ENCODE results near the gene SLC16A8.
"Not testable (repeated sequence)": the region's sequence is repeated elsewhere in the genome, so short reads cannot be mapped to it uniquely, and the experiment has no call there.

SLC16A8 gene

DNA sequence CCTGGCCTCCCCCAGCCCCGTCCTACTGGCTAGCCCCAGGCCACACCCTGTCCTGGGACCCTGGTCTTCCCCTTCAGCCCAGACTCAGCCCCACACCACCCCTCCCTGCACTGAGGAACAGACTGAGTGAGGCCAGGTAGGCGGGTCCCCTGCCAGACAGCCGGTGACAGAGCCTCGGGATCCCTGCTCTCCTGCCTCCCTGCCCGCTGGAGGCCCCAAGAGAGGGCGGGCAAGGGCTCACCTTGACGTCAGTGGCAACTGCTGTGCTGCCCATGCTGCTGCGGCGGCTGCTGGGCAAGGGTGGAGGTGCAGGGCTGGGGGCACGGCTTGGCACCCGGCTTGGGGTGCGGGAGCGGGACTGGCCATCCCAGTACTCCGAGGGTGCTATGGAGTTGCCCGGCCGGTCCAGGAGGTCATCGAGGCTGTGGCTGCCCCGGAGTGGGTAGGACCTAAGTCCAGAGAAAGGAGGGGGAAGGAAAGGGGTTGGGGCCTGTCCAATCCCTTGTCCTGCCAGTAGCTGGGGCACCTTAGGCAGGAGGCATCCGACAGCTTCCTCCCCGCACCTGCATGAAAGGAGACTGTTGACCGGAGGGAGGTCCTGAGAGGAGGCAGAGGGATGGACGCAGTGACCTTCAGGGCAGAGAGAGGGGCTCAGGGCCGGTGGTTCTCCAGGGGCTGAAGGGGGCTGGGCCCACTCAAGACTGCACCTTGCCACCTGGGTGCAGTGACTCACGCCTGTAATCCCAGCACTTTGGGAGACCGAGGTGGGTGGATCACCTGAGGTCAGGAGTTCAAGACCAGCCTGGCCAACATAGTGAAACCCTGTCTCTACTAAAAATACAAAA is 2.2 kb upstream of the SLC16A8 start:
- DNase-seq (ENCODE audit: low read depth in 2 of 2), result no peak

DNA sequence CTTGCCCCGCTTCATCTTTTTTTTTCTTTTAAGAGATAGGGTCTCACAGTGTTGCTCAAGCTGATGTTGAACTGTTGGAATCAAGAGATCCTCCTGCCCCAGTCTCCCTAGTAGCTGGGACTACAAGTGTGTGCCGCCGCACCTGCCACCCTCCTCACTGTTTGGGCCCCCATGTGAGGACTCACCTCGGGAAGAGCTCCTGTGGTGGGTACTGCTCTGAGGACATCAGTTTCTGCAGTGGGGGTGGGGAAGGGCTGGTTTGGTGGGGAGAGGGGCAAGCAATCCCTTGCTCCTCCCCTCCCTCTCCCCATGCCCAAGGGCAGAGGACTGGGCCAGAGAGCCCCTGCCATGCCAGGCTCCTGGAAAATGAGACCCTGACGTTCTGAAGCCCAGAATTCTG is 1.5 kb upstream of the SLC16A8 start:
- DNase-seq (ENCODE audit: low read depth in 2 of 2), result no peak

DNA sequence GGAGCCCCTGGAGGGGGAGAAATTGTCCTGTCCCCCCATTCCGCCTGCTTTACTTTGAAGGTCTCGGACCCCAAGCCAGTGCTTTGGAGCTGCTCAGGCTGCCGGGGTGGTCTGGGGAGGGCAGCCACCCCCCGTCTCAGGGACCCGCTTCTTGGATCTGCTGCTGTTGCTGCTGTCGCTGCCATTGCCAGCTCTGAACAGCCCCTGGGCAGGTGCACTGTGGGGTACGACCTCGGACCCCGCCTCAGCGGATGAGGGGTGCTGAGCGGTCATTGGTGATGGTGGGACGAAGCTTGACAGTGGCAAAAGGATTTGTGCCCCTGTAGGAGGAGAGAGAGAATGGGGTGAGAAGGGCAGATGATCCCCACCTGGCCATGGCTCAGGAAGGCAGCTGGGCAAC is 1.1 kb upstream of the SLC16A8 start:
- no peak for DNase-seq (ENCODE audit: low read depth in 2 of 2)

DNA sequence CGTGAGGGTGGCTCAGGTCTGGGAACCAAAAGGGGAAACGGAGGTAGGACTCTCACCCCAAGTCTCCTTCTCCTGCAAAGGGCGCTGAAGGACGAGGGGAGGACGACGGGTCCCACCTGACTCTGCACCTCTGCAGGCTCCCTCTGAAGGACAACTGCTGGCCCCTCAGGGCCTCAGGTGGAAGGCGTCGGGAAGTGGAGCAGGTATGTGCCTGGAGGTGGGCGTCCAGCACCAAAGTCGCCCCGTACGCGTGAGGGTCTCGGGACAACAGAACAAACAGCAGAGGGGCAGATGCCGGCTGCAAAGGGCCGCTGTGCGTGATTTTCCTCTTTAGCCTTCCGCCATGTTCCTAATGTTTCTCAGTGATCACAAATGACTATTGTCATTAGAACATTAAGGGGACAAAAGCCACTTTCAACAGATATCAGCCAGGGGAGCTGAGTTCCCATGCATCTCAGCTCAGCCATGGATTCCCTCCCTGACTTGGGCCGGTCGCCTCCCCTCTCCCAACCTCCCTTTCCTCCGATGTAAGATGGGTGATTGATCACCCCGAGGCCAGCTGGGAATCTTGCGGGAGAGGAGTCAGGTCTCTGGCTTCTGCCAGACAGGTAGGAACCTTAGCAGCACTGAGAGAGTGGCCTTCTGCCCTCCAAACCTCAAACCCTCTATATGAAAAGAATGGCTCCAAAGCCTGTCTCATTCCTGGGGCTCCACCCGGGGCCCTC is 836 bp downstream of the SLC16A8 start:
- DNase-seq (ENCODE audit: low read depth in 2 of 2), result no peak

DNA sequence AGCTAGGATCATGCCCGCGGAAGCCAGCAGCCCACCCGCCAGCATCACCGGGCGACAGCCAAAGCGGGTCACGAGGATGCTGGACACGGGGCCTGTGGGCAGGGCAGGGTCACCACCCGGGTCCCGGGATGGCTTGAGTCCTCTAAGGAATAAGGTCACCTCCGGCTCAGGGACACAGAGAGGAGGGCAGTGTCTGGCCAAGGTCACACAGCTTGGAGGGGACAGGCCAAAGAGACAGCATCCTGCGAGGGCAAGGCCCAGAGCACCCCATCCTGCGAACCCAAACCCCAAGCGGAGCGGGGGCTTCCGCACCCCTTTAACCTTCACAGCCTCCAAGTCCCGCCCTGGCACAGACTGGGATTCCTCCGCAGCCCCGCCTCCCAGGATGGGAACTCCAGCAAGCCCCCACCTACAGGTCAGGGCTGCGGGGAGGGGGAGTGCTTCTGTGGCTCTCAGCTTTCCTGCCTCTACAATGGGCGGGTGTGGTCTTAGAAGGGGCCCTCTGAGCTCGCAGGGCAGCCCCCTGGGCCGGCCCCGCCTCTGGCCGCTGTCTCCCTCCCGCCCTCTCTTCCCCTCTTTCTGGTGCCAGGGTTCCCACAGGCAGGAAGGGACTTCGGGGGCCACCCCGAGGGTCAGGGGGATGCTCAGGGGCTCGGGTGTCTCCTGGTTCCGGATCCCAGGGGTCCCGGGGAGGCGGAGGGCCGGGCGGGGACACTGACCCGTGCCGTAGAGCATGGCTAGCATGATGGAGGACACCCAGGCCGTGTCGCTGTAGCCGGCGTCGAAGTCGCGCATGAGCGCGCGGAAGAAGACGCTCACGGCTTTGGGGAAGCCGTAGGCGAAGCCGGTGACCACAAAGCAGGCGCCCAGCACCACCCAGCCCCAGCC is 1.8 kb downstream of the SLC16A8 start:
- DNase-seq (ENCODE audit: low read depth in 2 of 2), result no peak

DNA sequence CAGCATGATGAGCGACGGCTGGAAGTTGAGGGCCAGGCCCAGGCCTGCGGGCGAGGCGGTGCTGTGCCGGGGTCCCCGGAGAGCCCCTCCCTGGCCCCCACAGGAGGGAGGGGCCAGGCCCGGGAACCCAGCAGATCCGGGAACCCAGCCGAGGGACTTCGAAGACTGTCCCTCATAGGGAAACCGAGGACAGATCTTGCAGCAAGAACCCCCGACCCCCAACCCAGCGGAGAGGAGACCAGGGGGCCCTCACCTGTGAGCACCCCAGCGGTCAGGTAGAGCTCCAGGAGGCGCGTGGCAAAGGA is 2.4 kb downstream of the SLC16A8 start:
- DNase-seq (ENCODE audit: low read depth in 2 of 2), result no peak

DNA sequence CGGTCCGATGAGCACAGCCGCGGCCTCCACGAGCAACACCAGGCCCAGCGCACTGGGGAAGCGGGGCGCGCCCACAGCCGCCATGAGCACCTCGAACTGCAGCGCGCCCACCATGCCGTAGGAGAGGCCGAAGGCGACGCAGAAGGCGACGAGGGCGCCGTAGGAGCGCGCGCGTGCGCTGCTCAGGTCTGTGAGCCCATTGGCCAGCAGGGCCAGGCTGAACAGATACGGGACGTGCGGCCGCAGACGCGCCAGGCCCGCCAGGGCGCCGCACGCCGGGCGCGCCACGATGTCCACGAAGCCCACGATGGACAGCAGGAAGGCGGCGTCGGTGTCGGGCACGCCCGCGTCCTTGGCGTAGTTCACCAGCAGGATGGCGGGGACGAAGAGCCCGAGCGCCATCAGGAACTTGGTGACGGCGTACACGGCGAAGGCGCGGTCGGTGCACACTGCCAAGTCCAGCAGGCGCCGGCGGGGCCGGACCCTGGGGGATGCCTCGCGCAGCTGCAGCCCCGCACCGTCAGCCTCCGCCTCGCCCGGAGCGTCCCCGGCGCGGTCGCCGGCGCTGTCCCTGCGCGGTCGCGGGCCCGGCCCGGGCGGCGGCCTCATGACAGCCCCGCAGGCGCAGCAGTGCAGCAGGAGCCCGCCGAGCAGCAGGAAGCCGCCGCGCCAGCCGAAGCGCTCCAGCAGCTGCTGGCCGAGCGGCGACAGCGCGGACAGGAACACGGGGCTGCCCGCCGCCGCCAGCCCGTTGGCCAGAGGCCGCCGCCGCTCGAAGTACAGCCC is 2.9 kb downstream of the SLC16A8 start:
- DNase-seq (ENCODE audit: low read depth in 2 of 2), result no peak

DNA sequence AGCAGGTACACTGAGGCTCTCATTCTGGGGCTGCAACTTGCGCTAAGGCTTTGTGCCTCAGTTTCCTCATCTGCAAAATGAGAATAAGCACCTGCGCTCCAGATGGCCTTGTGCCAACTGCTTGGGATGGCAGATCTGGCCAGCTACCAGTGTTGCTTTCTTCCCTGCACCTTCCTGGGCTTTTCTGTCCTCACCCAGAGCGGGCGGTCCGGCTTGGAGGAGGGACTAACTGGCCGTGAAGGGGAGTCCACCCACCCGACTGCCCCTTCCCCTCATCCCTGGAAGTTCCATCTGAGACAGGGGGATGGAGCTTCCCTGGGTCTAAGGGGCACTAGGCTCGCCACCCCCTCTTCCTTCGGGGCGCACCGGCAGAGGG is 3.5 kb downstream of the SLC16A8 start:
- no peak for DNase-seq (ENCODE audit: low read depth in 2 of 2)

DNA sequence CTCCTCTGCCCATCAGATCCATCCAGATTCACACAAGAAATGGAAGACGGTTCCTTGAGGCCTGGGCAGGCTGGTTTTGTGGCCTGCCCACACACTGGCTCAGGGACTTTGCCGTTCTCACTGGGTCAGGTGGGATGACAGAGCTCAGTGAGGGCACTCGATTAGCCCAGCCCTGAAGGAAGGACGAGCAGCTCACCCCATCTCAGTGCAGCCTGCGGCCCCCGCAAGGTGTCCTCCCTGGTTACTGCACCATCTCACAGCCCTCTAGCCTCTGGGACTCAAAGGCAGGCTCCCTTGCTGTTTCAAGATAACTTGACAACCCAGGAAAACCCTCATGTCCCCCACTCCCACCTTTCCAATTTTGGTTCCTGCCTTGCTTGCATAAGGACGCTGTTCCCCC is 4.2 kb downstream of the SLC16A8 start:
- DNase-seq (ENCODE audit: low read depth in 2 of 2), result no peak

DNA sequence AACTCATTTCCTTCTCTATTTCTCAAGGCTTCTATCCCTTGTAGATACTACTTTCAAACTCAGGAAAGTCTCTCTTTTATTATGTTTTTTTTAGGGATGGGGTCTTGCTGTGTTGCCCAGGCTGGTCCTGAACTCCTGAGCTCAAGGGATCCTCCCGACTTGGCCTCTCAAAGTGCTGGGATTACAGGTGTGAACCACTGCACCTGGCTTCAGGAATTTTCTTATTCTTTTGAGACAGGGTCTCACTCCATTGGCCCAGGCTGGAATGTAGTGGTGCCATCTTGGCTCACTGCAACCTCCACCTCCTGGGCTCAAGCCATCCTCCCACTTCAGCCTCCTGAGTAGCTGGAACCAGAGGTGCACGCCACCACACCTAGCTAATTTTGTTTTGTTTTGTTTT is 4.8 kb downstream of the SLC16A8 start:
- DNase-seq (ENCODE audit: low read depth in 2 of 2), result not testable (repeated sequence)

DNA sequence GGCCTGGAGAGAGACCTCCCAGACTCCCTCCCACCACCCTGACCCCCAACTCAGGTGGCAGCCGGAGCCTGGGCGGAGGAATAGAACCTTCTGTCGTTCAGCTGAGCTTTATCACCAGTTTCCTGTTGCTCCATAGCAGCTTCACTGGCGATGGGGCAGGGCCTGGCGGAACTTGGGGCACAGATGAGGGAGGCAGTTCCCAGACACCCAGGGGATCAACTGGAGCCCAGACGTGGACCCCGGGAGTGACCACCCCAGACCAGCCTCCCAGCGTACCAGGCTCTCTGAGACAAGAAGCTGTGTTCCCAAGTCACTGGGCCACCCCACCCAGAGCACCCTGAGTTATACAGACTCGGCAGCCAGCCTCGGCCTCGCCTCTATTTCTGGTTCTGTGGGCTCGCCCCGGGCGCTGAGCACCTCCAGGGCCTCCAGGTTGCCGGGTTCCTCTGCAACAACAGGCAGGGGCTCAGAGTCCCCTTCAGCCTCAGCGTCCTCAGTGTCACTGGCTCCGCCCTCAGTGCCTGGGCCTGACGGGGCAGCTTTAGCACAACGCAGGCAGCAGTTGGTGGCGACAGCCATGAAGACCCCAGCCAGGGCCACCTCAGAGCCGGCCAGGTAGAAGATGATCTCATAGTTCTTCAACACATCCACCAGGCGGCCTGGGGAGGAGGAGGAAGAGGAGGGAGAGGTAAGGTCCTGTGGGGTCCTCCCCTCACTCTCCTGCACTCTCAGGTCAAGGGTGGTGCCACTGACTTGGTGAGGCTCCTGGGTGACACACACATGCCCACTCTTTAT is 5.7 kb downstream of the SLC16A8 start:
- no peak for DNase-seq (ENCODE audit: low read depth in 2 of 2)

DNA sequence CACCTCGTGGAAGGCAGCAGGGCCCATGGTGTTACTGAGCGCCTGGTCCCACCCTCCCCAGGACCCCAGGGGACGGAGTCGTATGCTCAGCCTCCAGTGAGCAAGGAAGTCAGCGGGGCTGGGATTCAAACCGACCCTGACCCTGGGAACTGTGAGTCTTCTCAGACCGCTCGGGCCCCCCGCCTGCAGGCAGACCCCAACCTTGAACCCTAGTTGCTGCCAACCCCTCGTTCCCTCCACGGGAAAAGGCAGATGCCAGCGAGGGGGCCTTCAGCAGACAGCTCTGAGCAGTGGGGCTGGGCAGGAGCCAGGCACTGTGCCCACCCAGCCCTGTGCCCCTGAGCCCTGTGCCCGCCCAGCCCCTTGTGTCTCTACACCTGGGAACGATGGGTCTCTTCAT is 6.4 kb downstream of the SLC16A8 start:
- DNase-seq (ENCODE audit: low read depth in 2 of 2), result no peak

DNA sequence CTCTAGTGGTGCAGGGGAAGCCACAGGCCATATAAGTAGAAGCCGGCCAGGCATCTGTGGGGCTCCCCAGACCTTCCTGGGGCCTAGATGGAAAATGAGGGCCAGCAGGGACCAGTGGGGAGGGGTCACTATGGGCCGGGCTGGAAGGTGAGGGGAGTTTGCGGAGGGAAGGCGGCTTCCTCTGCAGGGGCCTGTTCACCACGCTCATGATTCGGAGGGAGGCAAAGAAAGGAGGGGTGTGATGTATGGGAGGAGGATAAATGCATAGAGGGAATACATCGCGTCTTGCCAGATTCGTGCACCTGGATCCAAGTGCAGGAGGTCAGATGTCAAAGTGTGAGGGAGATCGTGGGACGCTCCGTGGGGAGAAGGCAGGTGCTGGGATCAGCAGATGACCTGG is 6.9 kb downstream of the SLC16A8 start:
- no peak for DNase-seq (ENCODE audit: low read depth in 2 of 2)

DNA sequence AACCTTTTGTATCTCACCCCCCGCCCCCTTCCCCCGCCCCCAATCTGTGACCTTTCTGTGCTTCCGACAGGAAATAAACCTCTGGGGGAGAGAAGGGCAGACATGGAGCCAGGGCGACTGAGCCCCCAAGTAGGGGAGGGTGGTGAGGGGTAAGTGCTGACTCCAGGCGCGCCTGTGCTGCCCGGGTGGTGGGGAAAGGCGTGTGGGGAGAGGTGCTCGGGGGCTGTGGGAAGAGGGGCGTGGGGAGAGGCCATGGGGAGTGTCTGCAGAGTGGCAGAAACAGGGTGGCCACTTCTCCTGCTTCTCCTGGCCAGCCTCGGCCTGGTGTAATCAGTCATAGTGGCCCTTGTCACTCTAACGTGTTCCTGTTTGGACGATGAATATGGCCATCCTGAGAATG is 8.0 kb downstream of the SLC16A8 start:
- no peak for DNase-seq (ENCODE audit: low read depth in 2 of 2)

DNA sequence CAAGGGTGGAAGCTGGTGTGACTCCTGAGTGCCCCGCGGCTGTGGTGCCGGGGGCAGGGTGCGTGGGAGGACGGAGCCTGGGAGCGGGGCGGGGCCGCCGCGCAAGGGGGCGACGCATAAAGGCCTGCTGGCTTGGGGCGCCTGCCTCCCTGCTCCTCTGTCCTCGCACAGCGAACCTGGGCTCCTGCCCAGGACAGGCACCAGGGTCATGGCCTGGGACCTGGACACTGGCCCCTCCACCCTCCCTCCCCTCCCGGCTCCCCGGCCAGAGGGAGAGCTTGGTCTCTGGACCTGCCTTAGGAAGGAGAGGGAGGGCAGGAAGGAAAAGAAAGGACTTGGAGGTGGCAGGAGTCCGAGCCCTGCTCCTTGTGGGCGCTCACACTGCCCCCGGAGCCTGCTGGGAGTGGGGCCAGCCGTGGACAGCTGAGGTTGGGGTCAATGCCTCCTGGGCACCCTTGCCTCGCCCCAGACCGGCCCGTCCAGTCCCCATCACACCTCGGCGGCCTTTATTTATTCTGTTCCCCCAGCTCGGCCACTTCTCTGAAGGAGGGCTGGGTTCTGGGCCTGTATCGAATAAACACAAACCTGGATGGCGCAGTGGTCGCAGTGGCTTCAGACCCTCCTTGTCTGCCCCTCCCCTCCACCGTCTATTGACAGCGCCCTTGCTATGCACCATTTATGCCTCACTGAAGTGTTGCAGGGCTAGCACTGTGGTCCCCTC is 8.7 kb downstream of the SLC16A8 start:
- no peak for DNase-seq (ENCODE audit: low read depth in 2 of 2)

DNA sequence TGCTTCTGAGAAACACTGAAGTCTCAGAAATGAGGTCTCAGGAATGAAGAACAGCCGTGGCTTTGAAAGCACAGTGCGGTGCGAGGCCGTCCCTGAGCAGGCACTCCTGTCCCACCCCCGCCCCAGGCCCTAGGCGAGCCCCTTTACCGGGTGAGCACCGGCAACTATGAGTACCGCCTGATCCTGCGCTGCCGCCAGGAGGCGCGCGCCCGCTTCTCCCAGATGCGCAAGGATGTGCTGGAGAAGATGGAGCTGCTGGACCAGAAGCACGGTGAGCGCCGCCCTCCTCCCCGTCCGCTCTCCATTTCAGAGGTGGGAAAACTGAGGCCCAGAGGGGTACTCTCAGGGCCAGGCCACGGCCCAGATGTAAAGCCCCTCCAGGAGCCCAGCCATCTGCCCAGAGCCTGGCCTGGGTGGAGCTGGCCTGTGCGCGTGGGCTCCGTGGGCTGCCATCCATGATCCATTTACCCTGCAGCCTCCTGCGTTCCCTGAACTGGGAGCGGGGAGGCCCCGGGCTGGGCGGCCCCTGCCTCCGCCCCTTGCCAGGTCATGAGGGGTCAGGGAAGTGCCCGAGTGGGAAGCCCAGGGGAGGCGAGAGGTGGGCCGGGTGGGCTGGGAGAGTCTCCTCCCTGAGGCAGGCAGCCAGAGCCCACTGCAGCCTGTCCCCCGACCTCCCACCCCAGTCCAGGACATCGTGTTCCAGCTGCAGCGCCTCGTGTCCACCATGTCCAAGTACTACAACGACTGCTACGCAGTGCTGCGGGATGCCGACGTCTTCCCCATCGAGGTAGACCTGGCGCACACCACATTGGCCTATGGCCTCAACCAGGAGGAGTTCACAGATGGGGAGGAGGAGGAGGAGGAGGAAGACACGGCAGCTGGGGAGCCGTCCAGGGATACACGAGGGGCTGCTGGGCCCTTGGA is 9.5 kb downstream of the SLC16A8 start:
- DNase-seq (ENCODE audit: low read depth in 2 of 2), result no peak

DNA sequence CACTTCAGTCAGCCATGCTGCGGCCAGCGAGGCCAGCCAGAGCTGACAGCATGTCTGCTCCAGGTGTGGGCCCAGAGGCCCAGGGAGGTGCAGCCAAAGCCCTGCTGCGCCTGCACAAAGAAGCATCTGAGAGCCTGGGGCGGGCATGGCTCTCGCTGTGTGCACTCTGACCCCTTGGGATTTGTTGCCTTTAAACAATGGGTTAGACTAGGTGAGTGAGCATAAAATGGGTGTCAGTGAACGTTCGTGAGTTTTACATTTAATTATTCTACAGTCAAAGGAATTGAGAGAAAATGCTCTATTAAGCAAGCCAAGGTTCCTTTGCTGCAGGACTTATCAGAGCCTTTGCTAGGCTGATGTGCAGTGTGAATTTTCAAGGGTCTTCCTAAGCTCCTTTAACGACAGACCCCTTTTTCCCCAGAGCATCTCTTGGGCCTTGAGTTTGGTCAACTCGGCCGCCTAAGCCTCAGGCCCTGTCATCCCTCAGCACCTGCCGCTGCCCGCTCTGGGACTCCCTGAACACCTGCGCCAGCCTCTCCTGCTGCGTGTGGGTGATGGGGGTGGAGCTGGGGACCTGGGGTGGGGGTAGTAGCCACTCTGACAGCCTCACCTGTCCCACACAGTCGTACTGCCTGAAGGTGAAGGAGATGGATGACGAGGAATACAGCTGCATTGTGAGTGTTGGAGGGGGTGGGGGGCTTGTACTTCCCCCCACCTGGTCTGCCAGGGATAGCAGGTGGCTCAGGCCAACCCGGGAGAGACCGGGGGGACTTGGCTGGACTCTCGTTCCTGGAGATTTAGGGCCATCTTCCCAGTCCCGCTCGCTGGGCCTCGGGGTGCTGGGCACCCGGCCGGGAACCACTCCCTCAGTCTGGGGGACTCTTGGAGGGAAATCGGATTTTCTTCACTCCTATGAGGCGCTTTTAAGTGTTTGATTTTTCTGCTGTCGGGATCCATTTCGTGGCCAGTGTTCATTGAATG is 10.5 kb downstream of the SLC16A8 start:
- no peak for DNase-seq (ENCODE audit: low read depth in 2 of 2)
